Cortex of kidney (tissue), 1 donor: Measurements from ENCODE around the gene MACROD2.
"Not testable (repeated sequence)": the region's sequence is repeated elsewhere in the genome, so short reads cannot be mapped to it uniquely, and the experiment has no call there.

Experiments
- DNase-seq: peaks from one replicate; lab custom pipeline; 2025; lab: John Stamatoyannopoulos, UW

MACROD2 gene

GRCh38 chr20:14193443-14193842, 198.1 kb downstream of the MACROD2 start:
- no peak for DNase-seq

- no peak for DNase-seq
Measured at GRCh38 chr20:14193885-14194284, 198.6 kb downstream of the MACROD2 start.

GRCh38 chr20:14197097-14197496, 201.8 kb downstream of the MACROD2 start:
- DNase-seq, result no peak

GRCh38 chr20:14198416-14198815, 203.1 kb downstream of the MACROD2 start:
- DNase-seq, result no peak

GRCh38 chr20:14199111-14199510, 203.8 kb downstream of the MACROD2 start:
- DNase-seq, result no peak

- DNase-seq, result no peak
Measured at GRCh38 chr20:14203657-14204056, 208.3 kb downstream of the MACROD2 start.

- no peak for DNase-seq
Measured at GRCh38 chr20:14207591-14207990, 212.3 kb downstream of the MACROD2 start.

GRCh38 chr20:14208956-14209355, 213.6 kb downstream of the MACROD2 start:
- DNase-seq, result no peak

- no peak for DNase-seq
Measured at GRCh38 chr20:14210146-14210545, 214.8 kb downstream of the MACROD2 start.

GRCh38 chr20:14214046-14214445, 218.7 kb downstream of the MACROD2 start:
- DNase-seq, result no peak

- not testable (repeated sequence) for DNase-seq
Measured at GRCh38 chr20:14215880-14216279, 220.6 kb downstream of the MACROD2 start.

- no peak for DNase-seq
Measured at GRCh38 chr20:14219801-14220461, 224.6 kb downstream of the MACROD2 start.

- DNase-seq, result no peak
Measured at GRCh38 chr20:14220986-14221385, 225.7 kb downstream of the MACROD2 start.

- DNase-seq, result no peak
Measured at GRCh38 chr20:14223806-14224205, 228.5 kb downstream of the MACROD2 start.

- DNase-seq, result not testable (repeated sequence)
Measured at GRCh38 chr20:14226051-14227049, 231.0 kb downstream of the MACROD2 start.

GRCh38 chr20:14232650-14233049, 237.3 kb downstream of the MACROD2 start:
- DNase-seq, result no peak

GRCh38 chr20:14234666-14235295, 239.5 kb downstream of the MACROD2 start:
- no peak for DNase-seq

- no peak for DNase-seq
Measured at GRCh38 chr20:14235355-14235754, 240.0 kb downstream of the MACROD2 start.

GRCh38 chr20:14245368-14245970, 250.2 kb downstream of the MACROD2 start:
- DNase-seq, result no peak

GRCh38 chr20:14259689-14260088, 264.4 kb downstream of the MACROD2 start:
- DNase-seq, result no peak

- DNase-seq, result no peak
Measured at GRCh38 chr20:14260367-14260766, 265.1 kb downstream of the MACROD2 start.

GRCh38 chr20:14264869-14265268, 269.6 kb downstream of the MACROD2 start:
- DNase-seq, result no peak
